Thoracic aorta (tissue), 2 donors: ENCODE results near the gene LTC4S. TPM values are rescaled to one million over a fixed set of nuclear protein-coding genes. Genes with fewer than 3 reads are reported as not detected.

Experiments used
- ATAC-seq: fragments of 150-250 bp; one replicate; pipeline ENCODE4 v1.8.0; 2017; ENCODE audit warnings: low read depth; ENCODE audit not compliant: insufficient number of reproducible peaks, low FRiP score
- DNase-seq: peaks from one replicate; pipeline ENCODE4 v3.0.0-alpha.2; 2020; ENCODE audit warnings: low spot score
- H3K27ac ChIP-seq, 2 donors: fragments of 200-600 bp; sonication (generic); 1 replicate in 1 of 2; 2 replicates in 1 of 2; pipeline ENCODE4 v1.5.1; 2016; ENCODE audit warnings: mild to moderate bottlenecking in 2 of 2, moderate library complexity in 2 of 2
- H3K27me3 ChIP-seq: fragments of 200-600 bp; sonication (generic); replicated peaks from 2 replicates; pipeline ENCODE4 v1.6.0; 2016; ENCODE audit warnings: mild to moderate bottlenecking; ENCODE audit not compliant: insufficient read depth
- H3K36me3 ChIP-seq: fragments of 200-600 bp; sonication (generic); one replicate; pipeline ENCODE4 v1.5.1; 2016
- H3K4me1 ChIP-seq, 2 donors: fragments of 200-600 bp; sonication (generic); 1 replicate in 1 of 2; 2 replicates in 1 of 2; pipeline versions ENCODE4 v1.5.1 to v1.6.0; 2016; ENCODE audit warnings: low read depth in 2 of 2, mild to moderate bottlenecking in 1 of 2; ENCODE audit not compliant: control insufficient read depth in 1 of 2
- H3K4me3 ChIP-seq: fragments of 200-600 bp; sonication (generic); 2 replicates; pipeline ENCODE4 v1.5.1; 2016; ENCODE audit warnings: mild to moderate bottlenecking
- H3K9me3 ChIP-seq: fragments of 200-600 bp; sonication (generic); 2 replicates; pipeline ENCODE4 v1.5.1; 2016
- CTCF ChIP-seq: fragments of 200-600 bp; sonication (generic); IDR thresholded peaks from one replicate; pipeline ENCODE4 v1.5.1; 2019; ENCODE audit warnings: antibody characterized with exemption
- total RNA-seq, 2 donors: library from RNA; depleted of rRNA; stranded (reverse); fragments of >200 nt; gene quantifications; one replicate each; pipeline versions ENCODE4 v1.1.0 to v1.2.3, GENCODE V29; 2016

The LTC4S gene
- total RNA-seq, 2 donors from 2014 or later: 4.9 to 6.6 TPM

DNA sequence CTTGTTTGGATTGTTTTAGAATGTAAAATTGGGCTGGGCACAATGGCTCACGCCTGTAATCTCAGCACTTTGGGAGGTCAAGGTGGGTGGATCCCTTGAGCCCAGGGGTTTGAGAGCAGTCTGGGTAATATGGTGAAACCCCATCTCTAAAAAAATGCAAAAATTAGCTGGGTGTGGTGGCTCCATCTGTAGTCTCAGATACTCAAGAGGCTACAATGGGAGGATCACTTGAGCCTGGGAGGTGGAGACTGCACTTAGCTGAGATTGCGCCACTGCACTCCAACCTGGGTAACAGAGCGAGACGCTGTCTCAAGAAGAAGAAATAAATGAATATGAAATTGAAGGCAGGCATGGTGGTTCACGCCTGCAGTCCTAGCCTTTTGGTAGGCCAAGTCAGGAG lies 39.8 kb upstream of the LTC4S start:
- no peak for ATAC-seq
- Histone ChIP-seq H3K27me3 (no peaks in the 10 kb centered on the region), H3K36me3 (no peaks in the 10 kb centered on the region)

GRCh38 chr5:179755022-179755421 lies 38.8 kb upstream of the LTC4S start:
- H3K27me3 ChIP-seq: no peaks in the 10 kb centered on the region
- H3K4me3 ChIP-seq: no peak overlapping the region
- H3K9me3 ChIP-seq: no peaks in the 10 kb centered on the region
- no peak for TF ChIP-seq CTCF
- DNase-seq (no peak), ATAC-seq (no peak)
- no peaks in the 10 kb centered on the region for H3K36me3 ChIP-seq
- no peak overlapping the region for H3K27ac ChIP-seq
- peaks cover 2 to 31% of the 10 kb centered on the region in 2 donors for H3K4me1 ChIP-seq

More for the DNA sequence above, 39.8 kb upstream of the LTC4S start:
- peaks cover 2 to 24% of the 10 kb centered on the region in 2 donors for H3K4me1 ChIP-seq
- no peak for TF ChIP-seq CTCF
- DNase-seq: no peak
- H3K27ac ChIP-seq: no peak overlapping the region
- no peak overlapping the region for H3K4me3 ChIP-seq
- H3K9me3 ChIP-seq: no peaks in the 10 kb centered on the region

DNA sequence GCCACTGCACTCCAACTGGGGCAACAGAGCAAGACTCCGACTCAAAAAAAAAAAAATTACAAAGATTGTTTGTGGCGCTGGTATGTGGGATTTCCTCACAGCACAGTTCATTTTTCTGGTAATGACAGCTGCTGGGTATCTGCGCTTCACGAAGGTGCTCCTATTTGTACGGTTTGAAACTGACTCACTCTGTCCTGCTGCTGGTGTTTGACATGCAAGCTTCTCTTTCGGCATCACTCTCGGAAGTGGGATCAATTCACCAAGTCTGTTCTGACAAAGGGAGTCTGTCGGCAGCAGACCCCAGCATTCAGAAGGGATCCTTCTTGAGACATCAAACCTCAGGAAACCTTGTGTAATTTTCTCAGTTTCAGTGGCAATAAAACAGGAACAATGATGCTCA lies 34.8 kb upstream of the LTC4S start:
- H3K27ac ChIP-seq: no peak overlapping the region
- no peaks in the 10 kb centered on the region for H3K36me3 ChIP-seq
- no peaks in the 10 kb centered on the region for H3K27me3 ChIP-seq
- ATAC-seq (no peak), DNase-seq (no peak)
- H3K9me3 ChIP-seq: no peaks in the 10 kb centered on the region
- H3K4me1 ChIP-seq: peaks cover 17 to 56% of the 10 kb centered on the region in 2 donors
- no peak overlapping the region for H3K4me3 ChIP-seq
- no peak for TF ChIP-seq CTCF

DNA sequence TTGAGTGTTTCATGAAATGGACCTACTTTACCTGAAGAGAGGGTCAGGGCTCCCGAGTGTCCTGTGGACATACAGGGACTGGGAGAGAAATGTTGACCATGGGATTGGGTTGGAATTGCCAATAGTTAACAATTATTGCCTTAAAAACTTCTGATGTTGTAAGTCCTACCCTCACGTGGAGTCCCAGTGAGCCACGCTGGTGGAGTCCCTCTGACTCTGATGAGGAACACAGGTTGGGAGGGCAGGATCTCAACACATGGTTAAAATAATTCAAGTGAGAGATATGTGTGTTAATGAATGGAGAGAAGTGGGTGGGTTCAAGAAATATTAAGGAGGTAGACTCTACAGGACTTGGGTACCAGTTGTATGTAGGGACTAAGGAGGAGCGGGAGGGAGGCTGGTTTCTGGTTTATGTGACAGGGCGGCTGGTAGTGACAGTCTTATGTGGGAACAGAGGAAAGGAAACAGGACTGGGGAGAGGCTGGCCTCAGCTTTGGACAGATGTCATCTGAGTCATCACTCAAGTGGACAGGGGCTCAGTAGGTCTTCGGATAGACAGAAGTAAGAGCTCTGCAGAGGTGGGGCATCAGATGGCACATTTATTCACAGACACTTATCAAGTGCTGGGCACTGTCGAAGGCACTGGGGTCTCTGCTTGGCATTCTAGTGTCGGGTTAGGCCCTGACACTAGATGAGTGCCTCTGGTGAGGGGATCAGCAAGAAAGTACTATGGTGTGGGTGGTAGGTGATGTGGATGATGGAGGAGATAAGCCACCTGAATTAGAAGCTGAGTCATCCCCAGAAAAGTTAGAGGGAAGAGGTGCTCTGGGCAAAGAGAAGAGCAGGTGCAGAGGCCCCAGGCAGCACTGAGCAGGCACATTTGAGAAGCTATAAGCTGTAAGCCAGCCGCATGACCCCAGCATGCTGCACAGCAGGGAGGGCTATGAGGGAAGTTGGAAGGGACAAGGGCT lies 33.9 kb upstream of the LTC4S start:
- Histone ChIP-seq H3K27me3 (no peaks in the 10 kb centered on the region), H3K4me1 (peaks cover 17 to 55% of the 10 kb centered on the region in 2 donors), H3K4me3 (no peak overlapping the region), H3K36me3 (no peaks in the 10 kb centered on the region), H3K27ac (no peak overlapping the region), H3K9me3 (no peaks in the 10 kb centered on the region)
- TF ChIP-seq CTCF: no peak
- ATAC-seq: no peak
- DNase-seq: no peak

- no peak for DNase-seq
- TF ChIP-seq CTCF: no peak
- ATAC-seq: no peak
Measured at GRCh38 chr5:179762079-179762780, 31.6 kb upstream of the LTC4S start.

More at GRCh38 chr5:179762079-179762780, 31.6 kb upstream of the LTC4S start:
- H3K9me3 ChIP-seq: no peaks in the 10 kb centered on the region
- H3K4me1 ChIP-seq: peaks cover 31 to 65% of the 10 kb centered on the region in 2 donors
- peak overlapping the region; percentile 3 to 79 for H3K27ac ChIP-seq
- no peaks in the 10 kb centered on the region for H3K27me3 ChIP-seq
- H3K4me3 ChIP-seq: no peak overlapping the region
- H3K36me3 ChIP-seq: no peaks in the 10 kb centered on the region
